Lower leg skin (tissue), 4 donors: ENCODE results near the gene RPS6KB2. TPM values are rescaled to one million over a fixed set of nuclear protein-coding genes. Genes with fewer than 3 reads are reported as not detected.

Experiments
- DNase-seq, 2 donors: peaks; one replicate each; pipeline ENCODE4 v3.0.0-alpha.2; 2019; ENCODE audit warnings: low spot score in 2 of 2
- H3K4me3 ChIP-seq: fragments of 200-600 bp; sonication (generic); 2 replicates; pipeline ENCODE4 v1.5.1; 2017; ENCODE audit warnings: mild to moderate bottlenecking, low read depth; ENCODE audit not compliant: poor library complexity, severe bottlenecking
- POLR2A ChIP-seq, 2 donors: fragments of 450-650 bp; IDR thresholded peaks; one replicate each; pipeline ENCODE4 v1.6.1; 2016 to 2017; ENCODE audit warnings: antibody characterized with exemption in 2 of 2, mild to moderate bottlenecking in 1 of 2, moderate library complexity in 1 of 2
- WGBS, 2 donors: methylation state at CpG; one replicate each; pipeline ENCODE4 v1.1.5; 2018; 5-methylcytosine and 5-hydroxymethylcytosine counted together
- intact Hi-C: fragments of 100-400 bp; cut with DNase I; formaldehyde crosslinking; loops from one replicate; pipeline ENCODE4 v1.15.0; 2023; ENCODE audit warnings: low total_unique reads
- total RNA-seq, 4 donors: library from RNA; depleted of rRNA; stranded (reverse); fragments of >200 nt; gene quantifications; one replicate each; pipeline ENCODE4 v1.1.0, GENCODE V29; 2016
- TF ChIP-seq, protein P1 (sequence below), 3 donors: fragments of 450-650 bp; IDR thresholded peaks; one replicate each; pipeline ENCODE4 v1.5.1; 2016; ENCODE audit warnings: antibody characterized with exemption in 3 of 3, mild to moderate bottlenecking in 3 of 3, moderate library complexity in 2 of 3

Gene RPS6KB2
- total RNA-seq, 4 donors from 2014 or later = 154 to 264 (median 203) TPM

GRCh38 chr11:67395555-67396258 is 32.6 kb upstream of the RPS6KB2 start:
- DNase-seq = no peak
- 69 to 81% methylated on average over 13 to 19 of the region's 19 CpGs for WGBS, 2 donors
- no peak overlapping the region for H3K4me3 ChIP-seq
- TF ChIP-seq, protein P1, sequence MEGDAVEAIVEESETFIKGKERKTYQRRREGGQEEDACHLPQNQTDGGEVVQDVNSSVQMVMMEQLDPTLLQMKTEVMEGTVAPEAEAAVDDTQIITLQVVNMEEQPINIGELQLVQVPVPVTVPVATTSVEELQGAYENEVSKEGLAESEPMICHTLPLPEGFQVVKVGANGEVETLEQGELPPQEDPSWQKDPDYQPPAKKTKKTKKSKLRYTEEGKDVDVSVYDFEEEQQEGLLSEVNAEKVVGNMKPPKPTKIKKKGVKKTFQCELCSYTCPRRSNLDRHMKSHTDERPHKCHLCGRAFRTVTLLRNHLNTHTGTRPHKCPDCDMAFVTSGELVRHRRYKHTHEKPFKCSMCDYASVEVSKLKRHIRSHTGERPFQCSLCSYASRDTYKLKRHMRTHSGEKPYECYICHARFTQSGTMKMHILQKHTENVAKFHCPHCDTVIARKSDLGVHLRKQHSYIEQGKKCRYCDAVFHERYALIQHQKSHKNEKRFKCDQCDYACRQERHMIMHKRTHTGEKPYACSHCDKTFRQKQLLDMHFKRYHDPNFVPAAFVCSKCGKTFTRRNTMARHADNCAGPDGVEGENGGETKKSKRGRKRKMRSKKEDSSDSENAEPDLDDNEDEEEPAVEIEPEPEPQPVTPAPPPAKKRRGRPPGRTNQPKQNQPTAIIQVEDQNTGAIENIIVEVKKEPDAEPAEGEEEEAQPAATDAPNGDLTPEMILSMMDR (IDR thresholded peaks at IDR 0.05) = no peak
- TF ChIP-seq POLR2A (IDR thresholded peaks at IDR 0.05) = no peak
- intact Hi-C loops = loop anchor here (10.0 kb wide), 1 partner anchor 109 kb away; the partner anchor contains the start of genes CDK2AP2 and PITPNM1

DNA sequence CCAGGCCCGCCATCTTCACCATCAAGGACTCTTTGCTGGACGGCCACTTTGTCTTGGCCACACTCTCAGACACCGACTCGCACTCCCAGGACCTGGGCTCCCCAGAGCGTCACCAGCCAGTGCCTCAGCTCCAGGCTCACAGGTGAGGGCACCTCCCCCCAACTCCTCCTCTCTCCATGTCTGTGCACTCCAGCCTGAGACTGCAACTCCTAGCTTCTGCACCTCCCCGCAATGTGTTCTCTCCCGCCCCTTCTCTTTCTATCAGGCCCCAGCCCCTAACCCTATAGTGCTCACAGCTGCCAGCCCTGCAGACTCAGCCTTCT is 32.1 kb upstream of the RPS6KB2 start:
- 90 to 92% methylated on average over 7 of the region's 7 CpGs for WGBS, 2 donors
- intact Hi-C loops = loop anchor here (10.0 kb wide), 1 partner anchor 109 kb away; the partner anchor contains the start of genes CDK2AP2 and PITPNM1
- DNase-seq = no peak

DNA sequence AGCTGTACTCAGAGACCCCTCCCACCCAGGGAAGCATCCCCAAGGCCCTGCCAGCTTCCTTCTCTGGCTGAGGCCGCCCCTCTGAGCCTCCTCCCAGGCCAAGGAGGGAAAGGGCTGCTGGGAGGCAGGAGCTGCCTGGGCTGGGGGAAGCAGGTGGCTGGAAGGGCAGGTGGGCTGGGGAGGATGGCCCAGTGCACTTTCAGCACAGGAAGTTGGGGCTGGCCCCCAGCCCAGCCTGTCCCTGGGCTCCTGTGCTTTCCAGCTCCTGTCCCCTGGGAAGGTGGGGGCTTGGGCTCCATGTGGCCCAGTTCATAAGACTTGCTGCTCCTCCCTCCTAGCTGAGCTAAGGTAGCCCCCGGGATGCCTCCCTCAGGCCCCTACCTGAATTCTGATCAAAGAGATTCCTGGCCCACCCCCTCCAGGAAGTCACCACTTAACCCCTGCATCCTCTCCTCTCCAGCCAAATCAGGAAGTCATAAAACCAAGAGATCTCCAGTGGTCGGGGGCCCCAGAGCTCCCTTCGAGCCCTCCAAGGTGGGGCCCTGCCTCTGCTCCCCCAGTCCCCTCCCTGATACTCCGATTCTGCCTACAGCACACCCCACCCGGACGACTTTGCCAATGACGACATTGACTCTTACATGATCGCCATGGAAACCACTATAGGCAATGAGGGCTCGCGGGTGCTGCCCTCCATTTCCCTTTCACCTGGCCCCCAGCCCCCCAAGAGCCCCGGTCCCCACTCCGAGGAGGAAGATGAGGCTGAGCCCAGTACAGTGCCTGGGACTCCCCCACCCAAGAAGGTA is 31.5 kb upstream of the RPS6KB2 start:
- intact Hi-C loops = loop anchor here (10.0 kb wide), 1 partner anchor 108 kb away; the partner anchor contains the start of genes CDK2AP2 and PITPNM1
- DNase-seq = no peak
- no peak overlapping the region for H3K4me3 ChIP-seq
- WGBS, 2 donors = 54 to 60% methylated on average over 13 of the region's 13 CpGs
- TF ChIP-seq, protein P1 (IDR thresholded peaks at IDR 0.05) = no peak
- TF ChIP-seq POLR2A (IDR thresholded peaks at IDR 0.05) = no peak

More for the DNA sequence above, 32.1 kb upstream of the RPS6KB2 start:
- no peak for TF ChIP-seq POLR2A (IDR thresholded peaks at IDR 0.05)
- TF ChIP-seq, protein P1 (IDR thresholded peaks at IDR 0.05) = no peak
- H3K4me3 ChIP-seq = no peak overlapping the region

- 73 to 89% methylated on average over 4 to 6 of the region's 6 CpGs for WGBS, 2 donors
- no peak for TF ChIP-seq POLR2A (IDR thresholded peaks at IDR 0.05)
- TF ChIP-seq, protein P1 (IDR thresholded peaks at IDR 0.05) = no peak
- H3K4me3 ChIP-seq = no peak overlapping the region
- no peak for DNase-seq
- intact Hi-C loops = loop anchor here (10.0 kb wide), 1 partner anchor 107 kb away; the partner anchor contains the start of genes CDK2AP2 and PITPNM1
Observed at GRCh38 chr11:67397536-67397935, 30.8 kb upstream of the RPS6KB2 start.

DNA sequence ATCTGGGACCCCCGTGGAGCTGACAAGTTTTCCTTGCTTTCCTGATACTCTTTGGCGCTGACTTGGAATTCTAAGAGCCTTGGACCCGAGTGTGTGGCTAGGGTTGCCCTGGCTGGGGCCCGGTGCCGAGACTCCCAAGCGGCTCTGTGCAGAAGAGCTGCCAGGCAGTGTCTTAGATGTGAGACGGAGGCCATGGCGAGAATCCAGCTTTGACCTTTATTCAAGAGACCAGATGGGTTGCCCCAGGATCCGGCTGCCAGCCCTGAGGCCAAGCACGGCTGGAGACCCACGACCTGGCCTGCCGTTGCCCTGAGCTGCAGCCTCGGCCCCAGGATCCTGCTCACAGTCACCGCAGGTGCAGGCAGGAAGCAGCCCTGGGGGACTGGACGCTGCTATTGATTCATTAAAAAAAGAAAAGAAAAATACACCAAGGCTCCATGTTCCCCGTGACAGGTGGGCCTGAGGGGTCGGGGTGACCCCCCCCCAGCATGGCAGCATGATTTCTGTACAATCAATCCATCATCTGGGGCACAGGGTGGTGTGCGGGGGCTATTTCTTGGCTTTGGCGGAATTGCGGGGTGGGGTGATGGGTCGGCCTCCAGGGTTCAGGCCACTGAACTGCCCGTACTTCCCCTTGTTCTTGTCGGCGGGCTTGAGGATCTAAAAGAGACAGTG is 30.2 kb upstream of the RPS6KB2 start:
- WGBS, 2 donors = 84 to 86% methylated on average over 24 of the region's 24 CpGs
- DNase-seq = no peak
- intact Hi-C loops = loop anchor here (10.0 kb wide), 1 partner anchor 107 kb away; the partner anchor contains the start of genes CDK2AP2 and PITPNM1
- TF ChIP-seq, protein P1 (IDR thresholded peaks at IDR 0.05) = no peak
- no peak for TF ChIP-seq POLR2A (IDR thresholded peaks at IDR 0.05)
- H3K4me3 ChIP-seq = no peak overlapping the region
